Keratinocyte (primary cell): ENCODE measurements around the gene RGS7BP.
"Not testable (repeated sequence)": the region's sequence is repeated elsewhere in the genome, so short reads cannot be mapped to it uniquely, and the experiment has no call there.

Experiments
- CTCF ChIP-seq, 3 experiments: IDR thresholded peaks in 1 of 3; conservative IDR thresholded peaks in 1 of 3; optimal IDR thresholded peaks in 1 of 3; 2 replicates in 2 of 3; 3 replicates in 1 of 3; pipeline versions ENCODE3 to v1.5.1; 2011; ENCODE audit warnings: low read length in 3 of 3, mild to moderate bottlenecking in 3 of 3, moderate library complexity in 2 of 3, control low read depth in 1 of 3, inconsistent platforms in 1 of 3; ENCODE audit not compliant: insufficient read depth in 2 of 3; ENCODE audit errors: extremely low read depth in 1 of 3
- EZH2 ChIP-seq: IDR thresholded peaks from one replicate; pipeline ENCODE4 v1.6.1; 2012; ENCODE audit warnings: inconsistent platforms, mild to moderate bottlenecking, low read length, moderate library complexity

DNA sequence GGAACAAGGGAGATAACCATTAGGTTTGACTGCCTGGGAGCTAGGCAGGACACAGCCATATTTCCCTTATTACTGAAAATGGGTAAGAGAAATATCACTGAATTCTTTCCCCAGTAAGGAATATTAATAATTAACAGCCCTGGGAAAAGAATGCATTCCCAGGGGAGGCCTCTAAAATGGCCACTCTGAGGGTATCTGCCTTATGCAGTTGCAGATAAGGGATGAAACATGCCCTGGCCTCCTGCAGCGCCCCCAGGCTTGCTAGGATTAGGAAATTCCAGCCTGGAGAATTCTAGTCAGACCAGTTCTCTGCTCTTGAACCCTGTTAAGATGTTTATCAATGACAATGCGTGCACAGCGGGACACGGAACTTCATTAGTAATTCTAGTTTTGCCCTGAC is 52.8 kb downstream of the RGS7BP start:
- TF ChIP-seq EZH2; CTCF (optimal IDR thresholded peaks at IDR 0.05 in 1 of 3, IDR thresholded peaks at IDR 0.05 in 1 of 3, conservative IDR thresholded peaks at IDR 0.05 in 1 of 3; ENCODE audit: extremely low read depth in 1 of 3, insufficient read depth in 2 of 3, low read length in 3 of 3): not testable (repeated sequence)
